HCT116 (cell line): ENCODE data around the gene ADGRD1. TPM values are rescaled to one million over a fixed set of nuclear protein-coding genes. Genes with fewer than 3 reads are reported as not detected.

Source experiments
- ATAC-seq: fragments of 200-7000 bp; cut with Tn5 transposase; 2 replicates; pipeline ENCODE4 v1.9.1; 2020; ENCODE audit warnings: mild to moderate bottlenecking, moderate library complexity
- BruUV-seq: library from RNA; stranded (reverse); fragments of 400-500 nt; replicated peaks from 2 replicates; lab custom pipeline; 2021; lab: Mats Ljungman, UMichigan
- CTCF ChIA-PET: fragments of 300-600 bp; sonication (Branson Sonifier 250); formaldehyde crosslinking; loops from one replicate; lab custom pipeline; 2021; ENCODE audit warnings: antibody characterized with exemption; lab: Charles Lee
- POLR2A ChIA-PET: fragments of 300-600, 350-600 bp; sonication (Branson Sonifier 250); formaldehyde crosslinking; loops from one replicate; lab custom pipeline; 2021; ENCODE audit warnings: antibody characterized with exemption; lab: Charles Lee
- RAD21 ChIA-PET, 2 experiments: fragments of 300-600 bp; sonication (Branson Sonifier 250); formaldehyde crosslinking; loops; one replicate each; lab custom pipeline; 2023; ENCODE audit warnings: low total read pairs in 2 of 2; ENCODE audit not compliant: uncharacterized antibody in 2 of 2, unreplicated experiment in 2 of 2, low non-redundant PET in 1 of 2; lab: Charles Lee
- DNase-seq: peaks from one replicate; pipeline ENCODE4 v3.0.0-alpha.2; 2010; ENCODE audit warnings: low read depth, low spot score
- H2AFZ ChIP-seq: fragments of 200-600 bp; shearing (Covaris generic), sonication (generic); 2 replicates; pipeline ENCODE4 v1.6.1; 2017; ENCODE audit warnings: low read depth, mixed run types, mixed read lengths, antibody characterized with exemption, low read length; ENCODE audit not compliant: poor library complexity, severe bottlenecking
- H3K27ac ChIP-seq: 2 replicates; pipeline ENCODE4 v1.5.1; 2012; ENCODE audit warnings: low read depth, low read length
- H3K27me3 ChIP-seq: fragments of 200-600 bp; sonication (generic); 2 replicates; pipeline ENCODE4 v1.6.1; 2016; ENCODE audit warnings: mixed run types, low read length, mixed read lengths; ENCODE audit not compliant: insufficient read depth
- H3K36me3 ChIP-seq, 2 experiments: fragments of 200-500 bp in 1 of 2; fragments of 200-600 bp in 1 of 2; sonication (Bioruptor generic) in 1 of 2; sonication (generic) in 1 of 2; 2 replicates each; pipeline versions ENCODE4 v1.5.1 to v1.6.1; 2014 to 2016; ENCODE audit warnings: low read length in 2 of 2, inconsistent platforms in 1 of 2, mixed read lengths in 1 of 2, mixed run types in 1 of 2; ENCODE audit not compliant: insufficient read depth in 2 of 2, control insufficient read depth in 1 of 2
- H3K4me1 ChIP-seq, 2 experiments: fragments of 200-600 bp in 1 of 2; sonication (generic) in 1 of 2; 2 replicates each; pipeline versions ENCODE4 v1.5.1 to v1.6.1; 2012 to 2017; ENCODE audit warnings: low read length in 2 of 2, inconsistent platforms in 1 of 2, mild to moderate bottlenecking in 1 of 2, mixed read lengths in 1 of 2, mixed run types in 1 of 2, moderate library complexity in 1 of 2; ENCODE audit not compliant: insufficient read depth in 2 of 2, control insufficient read depth in 1 of 2
- H3K4me2 ChIP-seq: fragments of 200-600 bp; sonication (generic); 2 replicates; pipeline ENCODE4 v1.6.1; 2017; ENCODE audit warnings: mixed run types, low read length, mixed read lengths
- H3K4me3 ChIP-seq, 2 experiments: fragments of 200-600 bp in 1 of 2; sonication (generic) in 1 of 2; replicated peaks in 1 of 2; 2 replicates each; pipeline ENCODE4 v1.5.1; 2011 to 2016; ENCODE audit warnings: low read length in 2 of 2, control low read depth in 1 of 2, low read depth in 1 of 2, mild to moderate bottlenecking in 1 of 2, mixed read lengths in 1 of 2, mixed run types in 1 of 2
- H3K79me2 ChIP-seq: fragments of 200-600 bp; sonication (generic); 2 replicates; pipeline ENCODE4 v1.6.1; 2017; ENCODE audit warnings: mild to moderate bottlenecking, mixed run types, low read length, moderate library complexity, mixed read lengths; ENCODE audit not compliant: insufficient read depth
- H3K9ac ChIP-seq: fragments of 200-600 bp; sonication (generic); 2 replicates; pipeline ENCODE4 v1.6.1; 2016; ENCODE audit warnings: low read length, mixed read lengths
- H3K9me2 ChIP-seq: fragments of 200-600 bp; sonication (generic), shearing (Covaris generic); 2 replicates; pipeline ENCODE4 v1.6.1; 2017; ENCODE audit warnings: mixed run types, mild to moderate bottlenecking, moderate library complexity; ENCODE audit not compliant: insufficient read depth
- H3K9me3 ChIP-seq, 2 experiments: fragments of 200-500 bp in 1 of 2; fragments of 200-600 bp in 1 of 2; sonication (Bioruptor generic) in 1 of 2; sonication (generic) in 1 of 2; 2 replicates each; pipeline ENCODE4 v1.6.1; 2014 to 2017; ENCODE audit warnings: low read length in 2 of 2, mixed read lengths in 2 of 2, inconsistent platforms in 1 of 2, low read depth in 1 of 2, mild to moderate bottlenecking in 1 of 2, mixed run types in 1 of 2, moderate library complexity in 1 of 2; ENCODE audit not compliant: control insufficient read depth in 1 of 2, insufficient read depth in 1 of 2
- H4K20me1 ChIP-seq: fragments of 200-600 bp; sonication (generic), shearing (Covaris generic); 2 replicates; pipeline ENCODE4 v1.6.1; 2017; ENCODE audit warnings: mixed run types, mild to moderate bottlenecking, moderate library complexity; ENCODE audit not compliant: insufficient read depth
- CEBPB ChIP-seq: IDR thresholded peaks from 2 replicates; pipeline ENCODE4 v1.6.1; 2012; ENCODE audit warnings: low read depth
- EZH2phosphoT487 ChIP-seq: fragments of 200-600 bp; IDR thresholded peaks from 2 replicates; pipeline ENCODE4 v1.6.1; 2018; ENCODE audit warnings: antibody characterized with exemption, borderline replicate concordance
- FOSL1 ChIP-seq: IDR thresholded peaks from 2 replicates; pipeline ENCODE4 v1.6.1; 2012; ENCODE audit warnings: low read depth
- POLR2A ChIP-seq: IDR thresholded peaks from 2 replicates; pipeline ENCODE4 v1.7.0; 2011; ENCODE audit warnings: borderline replicate concordance; ENCODE audit not compliant: insufficient read depth, insufficient read length; ENCODE audit errors: extremely low read depth
- POLR2AphosphoS5 ChIP-seq: IDR thresholded peaks from 2 replicates; pipeline ENCODE4 v1.6.1; 2011; ENCODE audit warnings: mild to moderate bottlenecking, low read depth, low read length, moderate library complexity
- intact Hi-C: fragments of 100-400 bp; cut with micrococcal nuclease; formaldehyde crosslinking; loops from 2 replicates; pipeline ENCODE4 v1.10.0; 2022
- total RNA-seq: library from RNA; stranded (reverse); gene quantifications from one replicate; pipeline ENCODE4 v1.2.1, GENCODE V29; 2021; ENCODE audit not compliant: unreplicated experiment
- TF ChIP-seq, protein P1 (sequence below): IDR thresholded peaks from 2 replicates; pipeline ENCODE4 v1.6.1; 2011; ENCODE audit warnings: mild to moderate bottlenecking, low read length, moderate library complexity; ENCODE audit not compliant: insufficient replicate concordance; ENCODE audit errors: extremely low read depth
- TF ChIP-seq, protein P2 (sequence below): IDR thresholded peaks from 2 replicates; pipeline ENCODE4 v1.6.1; 2012

ADGRD1 gene
- total RNA-seq, 1 experiment from 2014 or later: 0.44 TPM

DNA sequence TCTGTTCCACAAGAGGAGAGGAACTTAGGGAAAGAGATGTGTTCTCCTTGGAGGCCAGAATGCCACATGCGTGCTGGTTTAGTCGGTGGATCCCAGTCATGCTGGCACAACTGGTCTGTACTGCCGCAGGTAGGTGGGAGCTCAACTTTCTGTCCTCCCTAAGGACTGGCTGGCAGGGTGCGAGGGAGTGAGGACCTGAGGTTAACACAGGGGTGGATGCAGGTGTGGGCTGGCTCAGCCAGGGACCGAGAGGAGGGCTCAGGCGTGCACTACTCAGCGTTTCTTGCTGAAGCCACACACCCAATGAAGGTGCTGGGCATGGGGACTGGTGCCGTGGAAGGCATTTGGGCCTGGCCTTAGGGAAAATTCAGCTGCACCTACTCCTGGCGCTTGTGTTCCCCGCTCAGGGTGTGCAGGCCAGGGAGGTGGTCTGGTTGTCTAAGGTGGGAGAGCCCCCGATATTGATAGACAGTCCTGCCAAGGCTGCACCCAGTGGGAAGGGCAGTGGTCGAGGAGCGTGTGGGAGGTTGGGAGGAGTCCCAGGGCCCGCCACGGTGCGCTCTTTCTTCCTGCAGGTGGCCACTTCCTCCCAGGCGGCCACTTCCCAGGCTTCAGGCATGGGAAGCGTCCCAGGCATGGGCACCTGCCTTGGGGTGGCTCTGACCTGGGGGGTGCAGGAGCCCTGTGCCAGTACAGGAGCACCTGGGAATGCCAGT, 138.4 kb downstream of the ADGRD1 start:
- no peak overlapping the region for H3K4me3 ChIP-seq
- H3K9me3 ChIP-seq: no peaks in the 10 kb centered on the region
- no peak overlapping the region for H2AFZ ChIP-seq
- BruUV-seq: no TSS peak
- H3K4me2 ChIP-seq: no peak overlapping the region
- ChIA-PET RAD21 (no interaction called here), POLR2A (no interaction called here), CTCF (no interaction called here)
- TF ChIP-seq, protein P1, sequence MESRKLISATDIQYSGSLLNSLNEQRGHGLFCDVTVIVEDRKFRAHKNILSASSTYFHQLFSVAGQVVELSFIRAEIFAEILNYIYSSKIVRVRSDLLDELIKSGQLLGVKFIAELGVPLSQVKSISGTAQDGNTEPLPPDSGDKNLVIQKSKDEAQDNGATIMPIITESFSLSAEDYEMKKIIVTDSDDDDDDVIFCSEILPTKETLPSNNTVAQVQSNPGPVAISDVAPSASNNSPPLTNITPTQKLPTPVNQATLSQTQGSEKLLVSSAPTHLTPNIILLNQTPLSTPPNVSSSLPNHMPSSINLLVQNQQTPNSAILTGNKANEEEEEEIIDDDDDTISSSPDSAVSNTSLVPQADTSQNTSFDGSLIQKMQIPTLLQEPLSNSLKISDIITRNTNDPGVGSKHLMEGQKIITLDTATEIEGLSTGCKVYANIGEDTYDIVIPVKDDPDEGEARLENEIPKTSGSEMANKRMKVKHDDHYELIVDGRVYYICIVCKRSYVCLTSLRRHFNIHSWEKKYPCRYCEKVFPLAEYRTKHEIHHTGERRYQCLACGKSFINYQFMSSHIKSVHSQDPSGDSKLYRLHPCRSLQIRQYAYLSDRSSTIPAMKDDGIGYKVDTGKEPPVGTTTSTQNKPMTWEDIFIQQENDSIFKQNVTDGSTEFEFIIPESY: no peak
- TF ChIP-seq CEBPB: no peak
- TF ChIP-seq EZH2phosphoT487: no peak
- no peaks in the 10 kb centered on the region for H3K79me2 ChIP-seq
- DNase-seq (no peak), ATAC-seq (no peak)
- no peaks in the 10 kb centered on the region for H3K4me1 ChIP-seq
- intact Hi-C loops: no loop called here
- no peaks in the 10 kb centered on the region for H3K36me3 ChIP-seq
- H4K20me1 ChIP-seq: no peaks in the 10 kb centered on the region
- H3K9ac ChIP-seq: no peak overlapping the region
- no peaks in the 10 kb centered on the region for H3K27me3 ChIP-seq
- no peaks in the 10 kb centered on the region for H3K9me2 ChIP-seq
- no peak overlapping the region for H3K27ac ChIP-seq

DNA sequence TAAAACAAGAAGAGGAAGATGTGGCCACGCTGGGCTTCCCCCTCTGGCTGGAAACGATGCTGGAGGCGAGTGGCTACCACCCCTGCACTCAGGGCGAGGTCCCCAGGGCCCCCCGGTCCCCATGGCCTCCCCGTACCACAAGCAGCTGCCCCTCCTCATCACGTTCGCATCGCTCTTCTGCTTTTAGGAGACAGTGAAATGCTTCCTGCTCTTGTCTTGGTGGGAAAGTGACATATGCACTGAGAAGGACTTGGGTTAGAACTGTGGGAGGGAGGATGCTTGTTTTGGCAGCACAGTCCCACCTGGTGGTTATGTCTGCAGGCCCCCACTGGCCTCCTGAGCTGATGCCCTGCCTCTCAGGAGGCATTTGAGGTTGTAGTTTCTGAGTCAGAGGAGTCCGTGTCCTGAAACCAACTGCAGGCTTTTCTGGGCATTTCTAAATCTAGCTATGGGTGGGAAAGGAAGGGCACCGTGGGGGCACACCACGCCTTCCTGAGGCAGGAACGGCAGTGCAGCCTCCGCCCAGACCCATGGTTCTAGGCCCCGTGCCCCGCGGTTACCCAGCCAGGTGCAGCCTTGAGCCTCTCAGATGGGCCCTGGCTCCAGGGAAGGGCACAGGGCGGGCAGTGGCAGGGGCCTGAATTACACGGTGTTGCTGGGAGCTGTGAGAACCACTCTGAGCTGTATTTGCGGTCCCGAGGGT, 139.3 kb downstream of the ADGRD1 start:
- Histone ChIP-seq H4K20me1 (no peaks in the 10 kb centered on the region), H3K27me3 (no peaks in the 10 kb centered on the region), H3K79me2 (no peaks in the 10 kb centered on the region), H3K27ac (no peak overlapping the region), H3K4me1 (no peaks in the 10 kb centered on the region), H3K36me3 (no peaks in the 10 kb centered on the region), H3K9ac (no peak overlapping the region), H3K4me2 (no peak overlapping the region), H3K4me3 (no peak overlapping the region), H2AFZ (no peak overlapping the region), H3K9me2 (no peaks in the 10 kb centered on the region), H3K9me3 (no peaks in the 10 kb centered on the region)
- intact Hi-C loops: no loop called here
- 0 out of 2 replicates have a peak, but pooled peaks have one; percentile 29 for ATAC-seq
- POLR2A ChIA-PET: no interaction called here
- RAD21 ChIA-PET: no interaction called here
- TF ChIP-seq, protein P2, sequence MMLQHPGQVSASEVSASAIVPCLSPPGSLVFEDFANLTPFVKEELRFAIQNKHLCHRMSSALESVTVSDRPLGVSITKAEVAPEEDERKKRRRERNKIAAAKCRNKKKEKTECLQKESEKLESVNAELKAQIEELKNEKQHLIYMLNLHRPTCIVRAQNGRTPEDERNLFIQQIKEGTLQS: no peak
- no peak for TF ChIP-seq FOSL1
- TF ChIP-seq POLR2AphosphoS5: no peak
- TF ChIP-seq POLR2A: no peak
- BruUV-seq: no TSS peak
- CTCF ChIA-PET: no interaction called here
- no peak for DNase-seq
